Muscle layer of duodenum (tissue), 2 donors: ENCODE data around the gene PIEZO1.
"Not testable (repeated sequence)": the region's sequence is repeated elsewhere in the genome, so short reads cannot be mapped to it uniquely, and the experiment has no call there.

Experiments used
- H3K27ac ChIP-seq: one replicate; pipeline ENCODE4 v1.7.0; 2013; ENCODE audit warnings: mild to moderate bottlenecking, low read length
- H3K27me3 ChIP-seq: one replicate; pipeline ENCODE4 v1.7.0; 2013; ENCODE audit warnings: low read depth, mild to moderate bottlenecking, control low read depth, low read length
- H3K36me3 ChIP-seq, 2 donors: one replicate each; pipeline ENCODE4 v1.7.0; 2013; ENCODE audit warnings: low read length in 2 of 2, control low read depth in 1 of 2, mild to moderate bottlenecking in 1 of 2; ENCODE audit not compliant: insufficient read depth in 2 of 2, control insufficient read depth in 1 of 2
- H3K4me1 ChIP-seq, 2 donors: one replicate each; pipeline ENCODE4 v1.7.0; 2013; ENCODE audit warnings: low read length in 2 of 2, mild to moderate bottlenecking in 2 of 2, control low read depth in 1 of 2, moderate library complexity in 1 of 2; ENCODE audit not compliant: insufficient read depth in 2 of 2, control insufficient read depth in 1 of 2
- H3K4me3 ChIP-seq, 2 donors: one replicate each; pipeline ENCODE4 v1.7.0; 2013; ENCODE audit warnings: low read length in 2 of 2, low read depth in 1 of 2, mild to moderate bottlenecking in 1 of 2
- H3K9me3 ChIP-seq, 2 donors: one replicate each; pipeline ENCODE4 v1.7.0; 2013; ENCODE audit warnings: low read length in 2 of 2, control low read depth in 1 of 2, mild to moderate bottlenecking in 1 of 2; ENCODE audit not compliant: control insufficient read depth in 1 of 2
- donor health status: healthy.

The PIEZO1 gene

DNA sequence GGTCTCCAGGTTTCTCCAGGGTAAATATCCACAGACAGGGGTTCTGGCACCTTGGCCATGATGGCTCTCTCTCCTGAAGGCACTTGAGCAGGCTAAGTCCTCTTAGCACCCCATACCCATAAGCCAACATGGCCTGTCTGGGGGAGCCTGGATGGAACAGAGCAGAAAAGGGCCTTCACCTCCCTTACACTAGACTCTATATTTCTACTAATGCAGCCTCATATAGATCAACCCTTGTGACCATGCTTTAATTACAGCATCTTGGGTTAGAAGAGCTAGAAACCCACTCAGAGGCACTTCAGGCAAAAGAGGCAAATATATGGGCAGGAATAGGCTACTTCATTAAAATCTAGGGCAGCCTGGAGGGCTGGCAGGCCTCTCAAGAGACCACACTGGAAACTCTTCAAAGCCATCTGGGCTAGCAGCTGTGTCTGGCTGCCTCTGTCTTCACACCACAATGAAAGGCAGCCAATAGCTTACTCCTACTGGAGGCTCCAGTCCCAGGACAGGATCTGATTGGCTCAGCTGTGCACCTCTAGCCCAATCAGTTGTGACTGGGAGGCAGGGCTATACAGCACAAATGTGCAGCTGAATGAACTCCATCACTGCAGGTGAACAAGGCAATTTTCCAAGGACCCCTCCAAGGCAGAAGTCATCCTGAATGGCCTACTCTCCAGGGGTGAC is 13.9 kb upstream of the PIEZO1 start:
- Histone ChIP-seq H3K4me3 (no peak overlapping the region), H3K9me3 (no peaks in the 10 kb centered on the region), H3K27me3 (no peaks in the 10 kb centered on the region), H3K36me3 (no peaks in the 10 kb centered on the region), H3K27ac (no peak overlapping the region), H3K4me1 (peaks cover 0 to 2% of the 10 kb centered on the region in 2 donors)

DNA sequence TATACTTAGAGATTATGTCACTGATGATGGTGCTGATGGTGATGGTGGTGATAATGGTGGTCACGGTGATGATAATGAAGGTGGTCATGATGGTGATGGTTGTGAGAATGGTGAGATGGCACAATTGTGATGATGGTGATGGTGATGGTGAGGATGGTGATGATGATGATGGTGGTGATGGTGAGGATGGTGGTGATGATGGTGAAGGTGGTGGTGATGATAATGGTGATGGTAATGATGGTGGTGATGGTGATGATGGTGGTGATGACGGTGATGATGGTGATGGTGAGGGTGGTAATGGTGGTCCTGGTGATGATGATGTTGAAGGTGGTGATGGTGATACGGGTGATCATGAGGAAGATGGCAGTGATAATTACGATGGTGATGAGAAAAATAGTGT is 13.1 kb upstream of the PIEZO1 start:
- peaks cover under 1% of the 10 kb centered on the region for H3K27me3 ChIP-seq
- no peaks in the 10 kb centered on the region for H3K9me3 ChIP-seq
- no peaks in the 10 kb centered on the region for H3K36me3 ChIP-seq
- peaks cover 0 to 4% of the 10 kb centered on the region in 2 donors for H3K4me1 ChIP-seq
- H3K27ac ChIP-seq, result no peak overlapping the region
- H3K4me3 ChIP-seq, result no peak overlapping the region

DNA sequence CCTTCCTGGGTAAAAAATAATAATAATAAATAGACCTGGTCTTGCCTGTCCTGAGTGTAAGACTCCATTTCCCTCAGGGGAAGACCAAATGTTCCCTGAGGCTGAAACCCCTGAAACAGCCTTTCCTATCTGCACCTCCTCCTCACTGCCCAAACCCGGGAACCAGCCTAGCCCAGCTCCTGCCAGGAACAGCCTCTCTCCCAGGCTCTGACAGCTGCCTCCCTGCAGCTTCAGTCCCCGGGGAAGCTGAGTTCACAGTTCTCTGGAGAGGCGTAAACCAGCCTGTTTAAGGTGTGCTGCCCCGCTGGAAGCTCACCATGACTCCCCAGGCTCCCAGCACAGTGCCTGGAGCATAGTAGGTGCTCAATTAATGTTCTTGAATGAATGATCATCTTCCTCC is 11.3 kb upstream of the PIEZO1 start:
- H3K4me1 ChIP-seq, result peaks cover 0 to 7% of the 10 kb centered on the region in 2 donors
- peaks cover 4% of the 10 kb centered on the region for H3K27me3 ChIP-seq
- no peak overlapping the region for H3K4me3 ChIP-seq
- no peaks in the 10 kb centered on the region for H3K36me3 ChIP-seq
- no peaks in the 10 kb centered on the region for H3K9me3 ChIP-seq
- no peak overlapping the region for H3K27ac ChIP-seq

DNA sequence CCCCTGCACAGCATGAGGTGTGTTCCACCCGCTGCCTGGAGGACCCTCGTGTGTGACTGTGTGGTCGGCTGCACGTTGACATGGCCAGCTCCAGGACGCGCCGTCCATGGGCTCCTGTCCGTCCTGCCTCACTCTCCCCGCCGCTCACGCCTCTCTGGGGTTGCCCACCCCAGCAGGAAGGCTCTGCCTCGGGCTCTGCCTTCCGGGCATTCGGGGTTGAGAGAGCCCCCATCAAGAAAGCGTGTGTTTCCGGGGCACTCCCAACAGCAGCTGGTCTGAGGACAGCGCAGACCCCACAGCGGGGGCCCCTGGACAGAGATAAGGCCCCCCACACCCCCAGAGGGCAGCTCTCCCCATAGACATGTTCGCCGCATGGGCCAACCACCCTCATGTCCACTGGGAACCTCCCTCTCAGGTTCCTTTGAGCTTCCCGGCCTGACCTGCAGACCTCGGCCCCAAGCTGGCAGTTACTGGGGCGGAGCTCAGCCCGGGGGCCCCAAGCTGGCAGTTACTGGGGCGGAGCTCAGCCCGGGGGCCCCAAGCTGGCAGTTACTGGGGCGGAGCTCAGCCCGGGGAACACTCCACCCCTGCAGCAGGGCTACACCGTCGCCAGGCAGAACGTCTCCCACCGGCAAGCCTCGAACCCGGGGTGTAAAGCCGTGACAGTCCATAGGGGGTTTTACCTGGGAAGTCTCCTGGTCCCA is 8.4 kb upstream of the PIEZO1 start:
- Histone ChIP-seq H3K9me3 (no peaks in the 10 kb centered on the region), H3K36me3 (no peaks in the 10 kb centered on the region), H3K4me1 (peaks cover 0 to 7% of the 10 kb centered on the region in 2 donors), H3K27me3 (peaks cover 4% of the 10 kb centered on the region), H3K27ac (no peak overlapping the region), H3K4me3 (no peak overlapping the region)

DNA sequence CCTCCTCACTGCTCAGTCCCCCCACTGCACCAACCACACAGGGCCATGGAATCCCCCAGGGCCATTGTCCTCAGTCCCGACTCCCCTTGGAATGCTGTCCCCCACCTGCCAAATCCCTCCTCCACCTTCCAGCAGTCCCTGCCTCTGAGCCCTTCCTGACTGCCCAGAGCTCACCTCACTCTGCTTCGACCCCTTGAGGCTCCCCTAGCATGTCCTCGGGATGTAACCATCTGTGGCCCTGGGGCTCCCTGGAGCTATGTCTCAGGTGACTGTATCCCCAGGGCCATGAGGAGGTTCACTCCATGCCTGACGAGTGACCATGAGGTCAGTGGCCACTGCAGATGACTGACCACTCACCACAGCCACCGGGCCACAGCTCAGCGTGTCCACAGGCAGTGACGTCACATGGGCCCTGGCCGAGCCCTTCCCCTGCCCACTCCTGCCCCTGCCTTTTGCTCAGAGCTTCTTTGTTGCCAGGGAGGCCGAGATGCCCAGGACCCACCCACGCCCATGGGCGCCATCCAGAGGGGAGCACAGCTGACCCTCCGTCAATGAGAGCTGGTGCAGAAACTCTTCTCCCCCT is 7.7 kb upstream of the PIEZO1 start:
- Histone ChIP-seq H3K27me3 (peaks cover 4% of the 10 kb centered on the region), H3K27ac (no peak overlapping the region)

DNA sequence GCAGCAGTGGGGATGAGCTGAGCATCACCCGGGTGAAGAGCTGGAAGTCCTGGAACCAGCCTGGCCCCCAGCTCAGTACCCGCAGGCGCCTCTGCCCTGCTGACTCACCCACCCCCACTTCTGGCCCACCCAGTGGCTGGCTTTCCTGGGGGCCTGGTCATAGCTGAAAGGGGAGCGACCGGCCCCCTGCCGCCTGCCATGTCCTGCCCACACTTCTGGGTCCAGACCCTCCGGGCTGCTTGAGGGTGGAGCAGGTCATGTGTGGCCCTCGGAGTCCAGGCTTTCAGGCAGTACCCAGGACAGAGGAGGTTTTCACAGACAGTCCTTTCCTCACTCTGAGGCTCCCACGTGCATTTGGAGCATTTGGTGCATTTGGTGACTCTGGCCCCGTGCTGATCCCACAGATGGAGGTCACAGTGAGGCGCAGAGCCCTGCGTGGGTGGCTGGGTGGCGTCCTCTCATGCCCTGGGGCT is 7.1 kb upstream of the PIEZO1 start:
- H3K4me1 ChIP-seq, result peaks cover 0 to 7% of the 10 kb centered on the region in 2 donors
- H3K9me3 ChIP-seq, result no peaks in the 10 kb centered on the region
- H3K27me3 ChIP-seq, result peaks cover 4% of the 10 kb centered on the region
- H3K36me3 ChIP-seq, result no peaks in the 10 kb centered on the region
- H3K4me3 ChIP-seq, result no peak overlapping the region
- H3K27ac ChIP-seq, result no peak overlapping the region

More for the DNA sequence above, 7.7 kb upstream of the PIEZO1 start:
- H3K4me3 ChIP-seq, result no peak overlapping the region
- peaks cover 0 to 7% of the 10 kb centered on the region in 2 donors for H3K4me1 ChIP-seq
- no peaks in the 10 kb centered on the region for H3K9me3 ChIP-seq
- no peaks in the 10 kb centered on the region for H3K36me3 ChIP-seq

DNA sequence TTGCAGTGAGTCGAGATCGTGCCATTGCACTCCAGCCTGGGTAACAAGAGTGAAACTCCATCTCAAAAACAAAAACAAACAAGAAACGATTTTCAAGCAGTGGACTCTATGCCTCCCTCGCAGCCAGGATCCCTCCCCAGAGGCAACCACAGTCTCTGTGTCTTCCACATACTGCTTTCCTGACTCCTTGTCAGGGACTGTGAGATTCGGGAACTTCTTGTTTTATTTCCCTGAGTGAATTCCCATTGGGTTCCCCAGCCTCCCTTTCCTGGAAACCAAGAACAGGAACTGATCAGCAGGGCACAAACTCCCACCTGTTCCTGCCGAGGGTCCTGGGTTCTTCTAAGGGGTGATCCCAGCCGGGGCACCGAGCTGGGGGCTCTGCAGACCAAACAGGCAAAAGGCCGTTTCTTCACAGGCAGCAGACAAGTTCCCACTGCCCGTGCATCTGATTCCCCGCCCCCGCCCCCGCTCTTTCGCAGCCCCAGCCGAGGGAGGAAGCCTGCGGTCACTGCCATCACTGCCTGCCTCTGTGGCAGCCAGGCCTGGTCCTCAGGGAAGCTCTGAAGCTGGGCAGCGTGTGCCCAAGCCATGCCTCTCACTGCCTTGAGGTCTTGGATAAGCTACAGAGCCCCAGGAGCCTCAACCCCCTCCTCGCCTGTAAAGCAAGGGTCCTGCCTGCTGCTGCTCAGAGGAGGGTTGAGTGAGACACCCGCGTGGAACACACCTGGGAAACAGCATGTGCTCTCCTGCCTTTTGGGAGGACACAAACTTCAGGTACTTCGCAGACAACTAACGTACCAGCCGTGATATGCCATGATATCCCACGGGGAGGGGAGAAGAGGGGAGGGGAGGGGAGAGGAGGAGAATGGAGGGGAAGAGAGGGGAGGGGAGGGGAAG is 5.5 kb upstream of the PIEZO1 start:
- H3K4me3 ChIP-seq, result no peak overlapping the region
- H3K36me3 ChIP-seq, result no peaks in the 10 kb centered on the region
- peaks cover 0 to 9% of the 10 kb centered on the region in 2 donors for H3K4me1 ChIP-seq
- H3K27ac ChIP-seq, result no peak overlapping the region
- H3K27me3 ChIP-seq, result peaks cover 4% of the 10 kb centered on the region
- no peaks in the 10 kb centered on the region for H3K9me3 ChIP-seq

DNA sequence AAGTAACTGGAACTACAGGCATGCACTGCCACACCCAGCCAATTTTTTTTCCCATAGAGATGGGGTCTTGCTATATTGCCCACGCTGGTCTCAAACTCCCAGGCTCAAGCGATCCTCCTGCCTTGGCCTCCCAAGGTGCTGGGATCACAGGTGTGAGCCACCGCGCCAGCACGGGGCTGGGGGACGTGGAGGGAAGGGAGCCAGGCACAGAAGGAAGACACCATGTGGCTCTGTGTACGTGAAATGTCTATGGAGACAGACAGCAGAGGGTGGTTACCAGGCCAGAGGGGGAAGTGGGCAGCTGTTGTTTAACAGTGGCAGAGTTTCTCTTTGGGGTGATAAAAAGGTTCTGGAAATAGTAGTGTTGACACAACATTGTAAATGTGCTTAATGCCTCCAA is 4.6 kb upstream of the PIEZO1 start:
- Histone ChIP-seq H3K36me3 (no peaks in the 10 kb centered on the region), H3K4me1 (peaks cover 0 to 11% of the 10 kb centered on the region in 2 donors), H3K27ac (no peak overlapping the region), H3K4me3 (no peak overlapping the region), H3K27me3 (peaks cover 4% of the 10 kb centered on the region), H3K9me3 (no peaks in the 10 kb centered on the region)

DNA sequence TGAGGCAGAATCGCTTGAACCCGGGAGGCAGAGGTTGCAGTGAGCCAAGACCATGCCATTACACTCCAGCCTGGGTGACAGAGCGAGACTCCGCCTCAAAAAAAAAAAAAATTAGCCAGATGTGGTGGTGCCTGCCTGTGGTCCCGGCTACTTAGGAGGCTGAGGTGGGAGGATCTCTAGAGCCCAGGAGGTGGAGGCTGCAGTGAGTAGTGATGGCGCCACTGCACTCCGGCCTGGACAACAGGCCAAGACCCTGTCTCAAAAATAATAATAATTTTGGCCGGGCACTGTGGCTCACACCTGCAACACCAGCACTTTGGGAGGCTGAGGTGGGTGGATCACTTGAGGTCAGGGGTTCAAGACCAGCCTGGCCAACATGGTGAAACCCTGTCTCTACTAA is 3.7 kb upstream of the PIEZO1 start:
- H3K27ac ChIP-seq, H3K4me3 ChIP-seq, H3K36me3 ChIP-seq, H3K9me3 ChIP-seq, H3K27me3 ChIP-seq: not testable (repeated sequence)
- peaks cover 0 to 15% of the 10 kb centered on the region in 2 donors for H3K4me1 ChIP-seq

DNA sequence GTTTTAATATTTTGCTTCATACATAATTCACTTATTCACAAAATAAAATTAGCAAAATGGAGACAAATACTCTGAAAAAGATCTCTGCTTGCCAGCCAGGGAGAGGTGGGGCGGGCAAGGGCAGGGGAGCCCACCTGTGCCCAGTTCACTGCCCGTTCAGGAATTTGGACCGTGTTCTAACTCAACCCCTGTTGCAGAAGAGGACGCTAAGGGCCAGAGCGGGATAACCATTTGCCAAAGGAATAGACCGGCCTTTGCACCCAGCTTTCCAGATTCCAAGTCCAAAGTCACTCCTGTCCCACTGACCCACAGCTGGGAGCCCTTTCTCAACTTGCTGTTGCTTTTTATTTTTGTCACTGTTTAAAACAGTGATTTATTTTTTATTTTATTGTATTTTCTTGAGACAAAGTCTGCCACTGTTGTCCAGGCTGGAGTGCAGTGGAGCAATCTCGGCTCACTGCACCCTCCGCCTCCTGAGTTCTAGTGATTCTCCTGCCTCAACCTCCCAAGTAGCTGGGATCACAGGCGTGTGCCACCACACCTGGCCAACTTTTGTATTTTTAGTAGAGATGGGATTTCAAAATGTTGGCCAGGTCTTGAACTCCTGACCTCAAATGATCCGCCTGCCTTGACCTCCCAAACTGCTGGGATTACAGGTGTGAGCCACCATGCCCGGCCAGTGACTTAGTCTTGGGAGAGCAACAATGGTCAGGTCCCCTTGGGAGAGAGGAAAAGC is 2.7 kb upstream of the PIEZO1 start:
- peaks cover 0 to 4% of the 10 kb centered on the region in 2 donors for H3K36me3 ChIP-seq
- H3K27ac ChIP-seq, result no peak overlapping the region

More for the DNA sequence above, 2.7 kb upstream of the PIEZO1 start:
- H3K27me3 ChIP-seq, result no peaks in the 10 kb centered on the region
- H3K4me3 ChIP-seq, result no peak overlapping the region
- peaks cover 0 to 19% of the 10 kb centered on the region in 2 donors for H3K4me1 ChIP-seq
- no peaks in the 10 kb centered on the region for H3K9me3 ChIP-seq
